ENCODE measurements around the gene BIRC3. TPM values are rescaled to one million over a fixed set of nuclear protein-coding genes. Genes with fewer than 3 reads are reported as not detected.

BIRC3 gene
- total RNA-seq: 1.3 and 1.4 TPM in 2 replicates

- H3K4me3 ChIP-seq (ENCODE audit: low read depth, low read length): peak within 1 kb of the TSS; percentile 48
- TF ChIP-seq CTCF (IDR thresholded peaks at IDR 0.05; ENCODE audit: insufficient read depth, low read length, severe bottlenecking): peak; percentile 37
- peak; percentile 97 for DNase-seq (ENCODE audit: low read depth)
- no peak for FAIRE-seq
- no peaks in the 10 kb centered on the region for H3K27me3 ChIP-seq (ENCODE audit: control insufficient read depth, insufficient read depth, low read length)
- no peaks in the 10 kb centered on the region for H3K36me3 ChIP-seq (ENCODE audit: control insufficient read depth, insufficient read depth, low read length)
Measured at GRCh38 chr11:102317099-102317767, at the start of gene BIRC3. Gene BIRC3 (plus strand): TSS chr11:102317484. CDS start chr11:102324510, 7,026 bp downstream.

- no peaks in the 10 kb centered on the region for H3K36me3 ChIP-seq (ENCODE audit: control insufficient read depth, insufficient read depth, low read length)
- no peak for TF ChIP-seq CTCF (IDR thresholded peaks at IDR 0.05; ENCODE audit: insufficient read depth, low read length, severe bottlenecking)
- FAIRE-seq (no peak), DNase-seq (ENCODE audit: low read depth) (peak; percentile 70)
- H3K4me3 ChIP-seq (ENCODE audit: low read depth, low read length): peak overlapping the region; percentile 41
- no peaks in the 10 kb centered on the region for H3K27me3 ChIP-seq (ENCODE audit: control insufficient read depth, insufficient read depth, low read length)
Measured at GRCh38 chr11:102267609-102268008, 49.7 kb upstream of the BIRC3 start.

GRCh38 chr11:102268083-102268984 lies 49.0 kb upstream of the BIRC3 start:
- TF ChIP-seq CTCF (IDR thresholded peaks at IDR 0.05; ENCODE audit: insufficient read depth, low read length, severe bottlenecking): peak; percentile 71
- Histone ChIP-seq H3K27me3 (ENCODE audit: control insufficient read depth, insufficient read depth, low read length) (no peaks in the 10 kb centered on the region), H3K36me3 (ENCODE audit: control insufficient read depth, insufficient read depth, low read length) (no peaks in the 10 kb centered on the region), H3K4me3 (ENCODE audit: low read depth, low read length) (peak overlapping the region; percentile 41)
- FAIRE-seq (no peak), DNase-seq (ENCODE audit: low read depth) (peak; percentile 85)

GRCh38 chr11:102268985-102269470 lies 48.3 kb upstream of the BIRC3 start:
- TF ChIP-seq CTCF (IDR thresholded peaks at IDR 0.05; ENCODE audit: insufficient read depth, low read length, severe bottlenecking): no peak
- DNase-seq (ENCODE audit: low read depth): no peak
- no peak for FAIRE-seq
- no peaks in the 10 kb centered on the region for H3K27me3 ChIP-seq (ENCODE audit: control insufficient read depth, insufficient read depth, low read length)
- H3K4me3 ChIP-seq (ENCODE audit: low read depth, low read length): no peak overlapping the region
- H3K36me3 ChIP-seq (ENCODE audit: control insufficient read depth, insufficient read depth, low read length): no peaks in the 10 kb centered on the region

- FAIRE-seq (peak; percentile 84), DNase-seq (ENCODE audit: low read depth) (peak; percentile 97)
- Histone ChIP-seq H3K36me3 (ENCODE audit: control insufficient read depth, insufficient read depth, low read length) (no peaks in the 10 kb centered on the region), H3K27me3 (ENCODE audit: control insufficient read depth, insufficient read depth, low read length) (no peaks in the 10 kb centered on the region), H3K4me3 (ENCODE audit: low read depth, low read length) (no peak overlapping the region)
- no peak for TF ChIP-seq CTCF (IDR thresholded peaks at IDR 0.05; ENCODE audit: insufficient read depth, low read length, severe bottlenecking)
Measured at GRCh38 chr11:102269927-102270326, 47.4 kb upstream of the BIRC3 start.
